Endothelial cell of umbilical vein (primary cell): ENCODE data around the gene ELAVL1. TPM values are rescaled to one million over a fixed set of nuclear protein-coding genes. Genes with fewer than 3 reads are reported as not detected.

Experiments used
- BruUV-seq: library from RNA; stranded (reverse); fragments of 400-500 nt; replicated peaks from 2 replicates; lab custom pipeline; 2021; lab: Mats Ljungman, UMichigan
- CTCF ChIA-PET: fragments of 300-600, 350-600 bp; sonication (Branson Sonifier 250); formaldehyde crosslinking; loops from one replicate; lab custom pipeline; 2021; ENCODE audit warnings: antibody characterized with exemption, inconsistent platforms; lab: Charles Lee
- POLR2A ChIA-PET: fragments of 300-600, 350-600 bp; sonication (Branson Sonifier 250); formaldehyde crosslinking; loops from one replicate; lab custom pipeline; 2021; ENCODE audit warnings: antibody characterized with exemption, inconsistent platforms; lab: Charles Lee
- DNase-seq: peaks from one replicate; pipeline ENCODE4 v3.0.0-alpha.2; 2011; ENCODE audit warnings: low read depth, low spot score
- FAIRE-seq: peaks from 2 replicates; lab custom pipeline; 2011; peaks lifted over from hg19 to GRCh38; lab: Jason Lieb, UNC
- H2AFZ ChIP-seq: 2 replicates; pipeline ENCODE4 v1.6.0; 2012; ENCODE audit warnings: low read depth, low read length, control low read depth, inconsistent platforms
- H3K27ac ChIP-seq: 2 replicates; pipeline ENCODE4 v1.5.1; 2011; ENCODE audit warnings: low read depth, mild to moderate bottlenecking, control low read depth, low read length, moderate library complexity; ENCODE audit not compliant: insufficient read depth
- H3K27me3 ChIP-seq, 2 experiments: 2 replicates each; pipeline versions ENCODE4 v1.6.0 to v1.6.1; 2011; ENCODE audit warnings: low read length in 2 of 2, mixed read lengths in 1 of 2; ENCODE audit not compliant: control insufficient read depth in 2 of 2, insufficient read depth in 2 of 2
- H3K36me3 ChIP-seq, 2 experiments: 2 replicates in 1 of 2; 3 replicates in 1 of 2; pipeline ENCODE4 v1.5.1; 2011; ENCODE audit warnings: low read length in 2 of 2, mild to moderate bottlenecking in 1 of 2, moderate library complexity in 1 of 2; ENCODE audit not compliant: control insufficient read depth in 2 of 2, insufficient read depth in 2 of 2; ENCODE audit errors: extremely low read depth in 1 of 2
- H3K4me1 ChIP-seq: 3 replicates; pipeline ENCODE4 v1.5.1; 2011; ENCODE audit warnings: mild to moderate bottlenecking, low read length; ENCODE audit not compliant: control insufficient read depth, insufficient read depth; ENCODE audit errors: extremely low read depth
- H3K4me2 ChIP-seq: 2 replicates; pipeline ENCODE4 v1.6.1; 2011; ENCODE audit warnings: low read length, control low read depth, mixed read lengths; ENCODE audit not compliant: insufficient read depth
- H3K4me3 ChIP-seq, 3 experiments: fragments of 200-600 bp in 1 of 3; sonication (generic), shearing (Covaris generic) in 1 of 3; replicated peaks in 1 of 3; 2 replicates each; pipeline ENCODE4 v1.5.1; 2011 to 2016; ENCODE audit warnings: control low read depth in 3 of 3, low read length in 3 of 3, mild to moderate bottlenecking in 2 of 3, inconsistent platforms in 1 of 3, low read depth in 1 of 3, moderate library complexity in 1 of 3; ENCODE audit not compliant: insufficient read depth in 1 of 3
- H3K79me2 ChIP-seq: 2 replicates; pipeline ENCODE4 v1.6.0; 2012; ENCODE audit warnings: low read length, inconsistent platforms; ENCODE audit not compliant: control insufficient read depth, insufficient read depth
- H3K9ac ChIP-seq: replicated peaks from 2 replicates; pipeline ENCODE3; 2011; ENCODE audit warnings: low read length, control low read depth; ENCODE audit not compliant: insufficient read depth; ENCODE audit errors: extremely low read depth
- H3K9me1 ChIP-seq: replicated peaks from 3 replicates; pipeline ENCODE4 v1.6.0; 2011; ENCODE audit warnings: mild to moderate bottlenecking, low read length; ENCODE audit not compliant: control insufficient read depth, insufficient read depth; ENCODE audit errors: extremely low read depth
- H3K9me3 ChIP-seq: replicated peaks from 2 replicates; pipeline ENCODE4 v1.5.1; 2012; ENCODE audit warnings: low read length, inconsistent platforms; ENCODE audit not compliant: control insufficient read depth, insufficient read depth
- H4K20me1 ChIP-seq: replicated peaks from 2 replicates; pipeline ENCODE3; 2011; ENCODE audit warnings: mild to moderate bottlenecking, low read length; ENCODE audit not compliant: control insufficient read depth, insufficient read depth; ENCODE audit errors: extremely low read depth
- EZH2 ChIP-seq: IDR thresholded peaks from 2 replicates; pipeline ENCODE4 v1.6.1; 2012; ENCODE audit warnings: borderline replicate concordance, low read depth, mild to moderate bottlenecking, moderate library complexity, low read length, inconsistent platforms; ENCODE audit not compliant: severe bottlenecking
- FOS ChIP-seq: IDR thresholded peaks from 2 replicates; pipeline ENCODE4 v1.6.1; 2011; ENCODE audit warnings: mild to moderate bottlenecking, low read length, moderate library complexity, borderline replicate concordance; ENCODE audit not compliant: insufficient read depth
- GATA2 ChIP-seq: IDR thresholded peaks from 2 replicates; pipeline ENCODE4 v1.7.0; 2011; ENCODE audit warnings: low read depth, mild to moderate bottlenecking, moderate library complexity, mixed read lengths, low read length; ENCODE audit not compliant: insufficient read length, insufficient read depth
- JUN ChIP-seq: IDR thresholded peaks from 2 replicates; pipeline ENCODE4 v1.6.1; 2011; ENCODE audit warnings: borderline replicate concordance, low read depth; ENCODE audit not compliant: insufficient read length, insufficient read depth
- MYC ChIP-seq: IDR thresholded peaks from one replicate; pipeline ENCODE4 v1.6.1; 2011; ENCODE audit warnings: mild to moderate bottlenecking, low read depth, low read length
- POLR2A ChIP-seq: IDR thresholded peaks from 2 replicates; pipeline ENCODE4 v1.6.1; 2012; ENCODE audit warnings: low read depth, mild to moderate bottlenecking, control low read depth, low read length
- POLR2AphosphoS5 ChIP-seq: IDR thresholded peaks from 2 replicates; pipeline ENCODE4 v1.6.1; 2012; ENCODE audit warnings: low read depth, mild to moderate bottlenecking, control low read depth, low read length, moderate library complexity; ENCODE audit not compliant: insufficient read depth
- dilution Hi-C: fragments of 300-500 bp; cut with MboI; formaldehyde crosslinking; loops from one replicate; pipeline ENCODE4 v1.15.0; 2019; ENCODE audit warnings: low sequenced_read_pairs; ENCODE audit not compliant: extremely low pct_ligation_motif_present
- intact Hi-C: fragments of 100-400 bp; cut with micrococcal nuclease; formaldehyde crosslinking; loops from one replicate; pipeline ENCODE4 v1.10.0; 2022
- polyA plus RNA-seq, 4 experiments: library from polyadenylated mRNA; depleted of rRNA in 3 of 4; stranded (reverse) in 3 of 4; unstranded in 1 of 4; fragments of >200 nt; gene quantifications; 2 replicates each; pipeline versions ENCODE4 v1.2.1 to v1.2.3, GENCODE V29; 2011 to 2012; ENCODE audit warnings: missing spikeins in 1 of 4
- total RNA-seq: library from RNA; stranded (reverse); gene quantifications from 2 replicates; pipeline ENCODE4 v1.2.3, GENCODE V29; 2021
- TF ChIP-seq, protein P1 (sequence below): IDR thresholded peaks from 2 replicates; pipeline ENCODE4 v1.6.1; 2011; ENCODE audit not compliant: insufficient read depth, insufficient read length
- TF ChIP-seq, protein P2 (sequence below), 2 donors: IDR thresholded peaks; 1 replicate in 1 of 2; 2 replicates in 1 of 2; pipeline ENCODE4 v1.5.1; 2011; ENCODE audit warnings: low read length in 2 of 2, mild to moderate bottlenecking in 2 of 2, moderate library complexity in 2 of 2, control low read depth in 1 of 2, inconsistent platforms in 1 of 2, low read depth in 1 of 2; ENCODE audit not compliant: insufficient read depth in 1 of 2; ENCODE audit errors: extremely low read depth in 1 of 2

The ELAVL1 gene
- total and polyA plus RNA-seq, 2 donors (not counting 3 experiments of a cell fraction or from before 2014, with no cell fraction given) = 46.8 to 134 TPM

DNA sequence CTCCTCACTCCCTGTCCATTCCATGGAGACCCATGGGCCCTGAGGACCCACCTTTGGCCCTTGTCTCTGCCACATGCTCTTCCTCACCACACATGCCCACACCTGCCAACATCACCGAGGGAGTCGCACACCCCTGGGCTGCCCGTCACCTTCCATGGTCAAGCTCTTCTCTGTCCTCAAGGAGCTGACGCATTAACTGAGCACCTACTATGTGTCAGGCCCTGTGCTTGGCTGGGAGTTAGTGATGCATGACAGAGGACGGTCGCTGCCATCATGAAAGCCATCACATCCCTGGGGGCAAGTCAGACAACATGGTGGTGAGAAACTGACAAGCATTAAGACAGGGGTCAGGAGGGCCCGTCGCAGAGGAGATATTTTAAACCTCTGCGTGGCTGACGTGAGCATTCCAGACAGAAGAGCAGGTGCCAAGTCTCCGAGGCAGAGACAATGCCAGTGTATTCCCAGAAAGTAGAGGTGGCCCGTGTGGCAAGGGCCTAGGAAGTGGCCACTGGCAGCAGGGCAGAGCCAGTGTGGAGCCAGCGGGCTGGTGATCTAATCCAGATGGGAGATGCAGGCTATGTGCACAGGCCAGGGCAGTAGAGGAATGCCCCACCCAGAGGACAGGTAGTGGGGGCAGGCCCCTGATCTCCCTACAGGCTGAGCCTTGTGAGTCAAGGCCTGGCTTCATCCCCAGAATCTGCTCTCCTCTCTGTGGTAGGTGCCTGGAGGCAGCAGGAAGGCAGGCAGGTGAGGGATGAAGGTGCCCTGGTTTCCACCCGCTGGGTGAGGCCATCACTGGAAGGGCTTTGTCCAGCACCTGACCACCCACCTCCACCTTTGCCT lies 21.2 kb downstream of the ELAVL1 start:
- H3K36me3 ChIP-seq = peaks cover 9 to 65% of the 10 kb centered on the region in 2 experiments
- peaks cover 58% of the 10 kb centered on the region for H3K79me2 ChIP-seq
- no peak overlapping the region for H3K4me3 ChIP-seq
- no peak overlapping the region for H3K27ac ChIP-seq
- CTCF ChIA-PET = interaction anchor here (1.6 kb wide), 2 partner anchors 14 to 19 kb away, joined by 5 to 8 read pairs; no protein-coding TSS in a partner anchor
- TF ChIP-seq, protein P1, sequence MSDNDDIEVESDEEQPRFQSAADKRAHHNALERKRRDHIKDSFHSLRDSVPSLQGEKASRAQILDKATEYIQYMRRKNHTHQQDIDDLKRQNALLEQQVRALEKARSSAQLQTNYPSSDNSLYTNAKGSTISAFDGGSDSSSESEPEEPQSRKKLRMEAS = no peak
- no peak for TF ChIP-seq MYC
- no peak for TF ChIP-seq GATA2
- TF ChIP-seq EZH2 = no peak
- no peak for TF ChIP-seq POLR2A
- TF ChIP-seq FOS = no peak
- TF ChIP-seq, protein P2, sequence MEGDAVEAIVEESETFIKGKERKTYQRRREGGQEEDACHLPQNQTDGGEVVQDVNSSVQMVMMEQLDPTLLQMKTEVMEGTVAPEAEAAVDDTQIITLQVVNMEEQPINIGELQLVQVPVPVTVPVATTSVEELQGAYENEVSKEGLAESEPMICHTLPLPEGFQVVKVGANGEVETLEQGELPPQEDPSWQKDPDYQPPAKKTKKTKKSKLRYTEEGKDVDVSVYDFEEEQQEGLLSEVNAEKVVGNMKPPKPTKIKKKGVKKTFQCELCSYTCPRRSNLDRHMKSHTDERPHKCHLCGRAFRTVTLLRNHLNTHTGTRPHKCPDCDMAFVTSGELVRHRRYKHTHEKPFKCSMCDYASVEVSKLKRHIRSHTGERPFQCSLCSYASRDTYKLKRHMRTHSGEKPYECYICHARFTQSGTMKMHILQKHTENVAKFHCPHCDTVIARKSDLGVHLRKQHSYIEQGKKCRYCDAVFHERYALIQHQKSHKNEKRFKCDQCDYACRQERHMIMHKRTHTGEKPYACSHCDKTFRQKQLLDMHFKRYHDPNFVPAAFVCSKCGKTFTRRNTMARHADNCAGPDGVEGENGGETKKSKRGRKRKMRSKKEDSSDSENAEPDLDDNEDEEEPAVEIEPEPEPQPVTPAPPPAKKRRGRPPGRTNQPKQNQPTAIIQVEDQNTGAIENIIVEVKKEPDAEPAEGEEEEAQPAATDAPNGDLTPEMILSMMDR (IDR thresholded peaks at IDR 0.05; ENCODE audit: extremely low read depth in 1 of 2, insufficient read depth in 1 of 2, low read depth in 1 of 2, low read length in 2 of 2) = no peak
- TF ChIP-seq JUN = no peak
- TF ChIP-seq POLR2AphosphoS5 = no peak
- H3K4me2 ChIP-seq = no peak overlapping the region
- no peak overlapping the region for H2AFZ ChIP-seq
- BruUV-seq = no TSS peak
- no peaks in the 10 kb centered on the region for H3K27me3 ChIP-seq
- H3K9ac ChIP-seq = no peak overlapping the region
- intact Hi-C loops = no loop called here
- no peaks in the 10 kb centered on the region for H3K9me1 ChIP-seq
- H3K4me1 ChIP-seq = peaks cover 8% of the 10 kb centered on the region
- no peaks in the 10 kb centered on the region for H3K9me3 ChIP-seq
- no peaks in the 10 kb centered on the region for H4K20me1 ChIP-seq
- FAIRE-seq (no peak), DNase-seq (no peak)
- POLR2A ChIA-PET = no interaction called here
- dilution Hi-C loops = no loop called here
